ENCODE data around the gene ODR4. TPM values are rescaled to one million over a fixed set of nuclear protein-coding genes. Genes with fewer than 3 reads are reported as not detected.

The ODR4 gene
- total and polyA plus RNA-seq, 2 donors (not counting 3 experiments of a cell fraction or from before 2014, with no cell fraction given) = 6.0 to 18.6 TPM

GRCh38 chr1:186326009-186326408, 49.6 kb upstream of the ODR4 start:
- no peak for FAIRE-seq
- TF ChIP-seq MAX (IDR thresholded peaks at IDR 0.05; ENCODE audit: insufficient read depth, insufficient read length) = no peak
- no peak for TF ChIP-seq GATA2 (IDR thresholded peaks at IDR 0.05; ENCODE audit: insufficient read depth, insufficient read length, low read depth, low read length)
- no peak for TF ChIP-seq CTCF (IDR thresholded peaks at IDR 0.05; ENCODE audit: extremely low read depth in 1 of 2, insufficient read depth in 1 of 2, low read depth in 1 of 2, low read length in 2 of 2)
- TF ChIP-seq EZH2 (IDR thresholded peaks at IDR 0.05; ENCODE audit: borderline replicate concordance, low read depth, low read length, severe bottlenecking) = no peak
- TF ChIP-seq JUN (IDR thresholded peaks at IDR 0.05; ENCODE audit: borderline replicate concordance, insufficient read depth, insufficient read length, low read depth) = no peak
- POLR2A ChIA-PET = no interaction called here
- dilution Hi-C loops (cut with MboI; ENCODE audit: extremely low pct_ligation_motif_present, low sequenced_read_pairs) = no loop called here
- no peaks in the 10 kb centered on the region for H3K4me1 ChIP-seq (ENCODE audit: control insufficient read depth, extremely low read depth, insufficient read depth, low read length)
- no peaks in the 10 kb centered on the region for H3K9me1 ChIP-seq (replicated peaks; ENCODE audit: control insufficient read depth, extremely low read depth, insufficient read depth, low read length)
- intact Hi-C loops (cut with micrococcal nuclease) = loop anchor here (5.0 kb wide), 1 partner anchor 36 kb away; no protein-coding TSS in a partner anchor
- H3K79me2 ChIP-seq (ENCODE audit: control insufficient read depth, insufficient read depth, low read length) = no peaks in the 10 kb centered on the region
- BruUV-seq (replicated peaks) = no TSS peak
- no peaks in the 10 kb centered on the region for H4K20me1 ChIP-seq (replicated peaks; ENCODE audit: control insufficient read depth, extremely low read depth, insufficient read depth, low read length)
- CTCF ChIA-PET = interaction anchor here (0.8 to 3.0 kb wide), 7 partner anchors 8 to 606 kb away, joined by 3 to 18 read pairs (median 5); partner anchors contain the start of gene TPR
- H3K27me3 ChIP-seq (ENCODE audit: control insufficient read depth in 2 of 2, insufficient read depth in 2 of 2, low read length in 2 of 2) = no peaks in the 10 kb centered on the region
- no peak overlapping the region for H3K4me2 ChIP-seq (ENCODE audit: insufficient read depth, low read length)
- no peak overlapping the region for H3K9ac ChIP-seq (replicated peaks; ENCODE audit: extremely low read depth, insufficient read depth, low read length)
- H3K9me3 ChIP-seq (replicated peaks; ENCODE audit: control insufficient read depth, insufficient read depth, low read length) = no peaks in the 10 kb centered on the region
- DNase-seq (ENCODE audit: low read depth, low spot score) = no peak
- H2AFZ ChIP-seq (ENCODE audit: low read depth, low read length) = no peak overlapping the region
- H3K27ac ChIP-seq (ENCODE audit: insufficient read depth, low read depth, low read length) = no peak overlapping the region
- no peak overlapping the region for H3K4me3 ChIP-seq (replicated peaks in 1 of 3; ENCODE audit: insufficient read depth in 1 of 3, low read depth in 1 of 3, low read length in 3 of 3)
- peaks cover 16 to 38% of the 10 kb centered on the region in 2 experiments for H3K36me3 ChIP-seq (ENCODE audit: control insufficient read depth in 2 of 2, extremely low read depth in 1 of 2, insufficient read depth in 2 of 2, low read length in 2 of 2)

All from endothelial cell of umbilical vein (primary cell).